Measurements from ENCODE around the gene N4BP2.

GRCh38 chr4:40170588-40170987 is 113.9 kb downstream of the N4BP2 start:
- TF ChIP-seq, protein P1, sequence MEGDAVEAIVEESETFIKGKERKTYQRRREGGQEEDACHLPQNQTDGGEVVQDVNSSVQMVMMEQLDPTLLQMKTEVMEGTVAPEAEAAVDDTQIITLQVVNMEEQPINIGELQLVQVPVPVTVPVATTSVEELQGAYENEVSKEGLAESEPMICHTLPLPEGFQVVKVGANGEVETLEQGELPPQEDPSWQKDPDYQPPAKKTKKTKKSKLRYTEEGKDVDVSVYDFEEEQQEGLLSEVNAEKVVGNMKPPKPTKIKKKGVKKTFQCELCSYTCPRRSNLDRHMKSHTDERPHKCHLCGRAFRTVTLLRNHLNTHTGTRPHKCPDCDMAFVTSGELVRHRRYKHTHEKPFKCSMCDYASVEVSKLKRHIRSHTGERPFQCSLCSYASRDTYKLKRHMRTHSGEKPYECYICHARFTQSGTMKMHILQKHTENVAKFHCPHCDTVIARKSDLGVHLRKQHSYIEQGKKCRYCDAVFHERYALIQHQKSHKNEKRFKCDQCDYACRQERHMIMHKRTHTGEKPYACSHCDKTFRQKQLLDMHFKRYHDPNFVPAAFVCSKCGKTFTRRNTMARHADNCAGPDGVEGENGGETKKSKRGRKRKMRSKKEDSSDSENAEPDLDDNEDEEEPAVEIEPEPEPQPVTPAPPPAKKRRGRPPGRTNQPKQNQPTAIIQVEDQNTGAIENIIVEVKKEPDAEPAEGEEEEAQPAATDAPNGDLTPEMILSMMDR (IDR thresholded peaks at IDR 0.05; ENCODE audit: low read length), result no peak
- TF ChIP-seq EZH2 (IDR thresholded peaks at IDR 0.05; ENCODE audit: borderline replicate concordance, low read length), result no peak

All from OCI-LY1 (cell line).